Spleen (tissue), 11 donors: ENCODE measurements around the gene G6PC3. TPM values are rescaled to one million over a fixed set of nuclear protein-coding genes. Genes with fewer than 3 reads are reported as not detected.

Experiments used
- DNase-seq: peaks from one replicate; pipeline ENCODE4 v3.0.0-alpha.2; 2020
- H3K27ac ChIP-seq, 8 donors: fragments of 200-600 bp; sonication (generic) in 7 of 8; 1 replicate in 4 of 8; 2 replicates in 4 of 8; pipeline versions ENCODE4 v1.5.0 to v1.8.0; 2016 to 2021; ENCODE audit warnings: inconsistent platforms in 4 of 8, mild to moderate bottlenecking in 4 of 8, moderate library complexity in 1 of 8
- H3K27me3 ChIP-seq, 7 donors: fragments of 200-600 bp; sonication (generic) in 6 of 7; replicated peaks in 1 of 7; 1 replicate in 4 of 7; 2 replicates in 3 of 7; pipeline versions ENCODE4 v1.5.0 to v1.8.0; 2016 to 2021; ENCODE audit warnings: inconsistent platforms in 3 of 7, mild to moderate bottlenecking in 1 of 7
- H3K36me3 ChIP-seq, 6 donors: fragments of 200-600 bp; sonication (generic) in 5 of 6; 1 replicate in 4 of 6; 2 replicates in 2 of 6; pipeline versions ENCODE4 v1.5.0 to v1.8.0; 2016 to 2021; ENCODE audit warnings: inconsistent platforms in 2 of 6
- H3K4me1 ChIP-seq, 6 donors: fragments of 200-600 bp; sonication (generic) in 5 of 6; 1 replicate in 3 of 6; 2 replicates in 3 of 6; pipeline versions ENCODE4 v1.5.0 to v1.8.0; 2016 to 2021; ENCODE audit warnings: inconsistent platforms in 3 of 6
- H3K4me3 ChIP-seq, 8 donors: fragments of 200-600 bp; sonication (generic) in 7 of 8; 1 replicate in 4 of 8; 2 replicates in 4 of 8; pipeline versions ENCODE4 v1.5.0 to v1.8.0; 2016 to 2021; ENCODE audit warnings: inconsistent platforms in 4 of 8, mild to moderate bottlenecking in 4 of 8, moderate library complexity in 2 of 8
- H3K9me3 ChIP-seq, 8 donors: fragments of 200-600 bp; sonication (generic) in 7 of 8; 1 replicate in 4 of 8; 2 replicates in 4 of 8; pipeline versions ENCODE4 v1.5.0 to v1.8.0; 2016 to 2021; ENCODE audit warnings: inconsistent platforms in 4 of 8
- CTCF ChIP-seq, 11 experiments: fragments of 200-600 bp in 7 of 11; fragments of 450-650 bp in 4 of 11; sonication (generic) in 4 of 11; IDR thresholded peaks in 8 of 11; conservative IDR thresholded peaks in 3 of 11; 1 replicate in 7 of 11; 2 replicates in 4 of 11; pipeline versions ENCODE4 v1.4.0 to v1.8.0; 2016 to 2021; ENCODE audit warnings: antibody characterized with exemption in 11 of 11, inconsistent platforms in 4 of 11, mild to moderate bottlenecking in 1 of 11
- POLR2A ChIP-seq, 3 donors: fragments of 450-650 bp; IDR thresholded peaks; one replicate each; pipeline ENCODE4 v1.5.1; 2017; ENCODE audit warnings: antibody characterized with exemption in 3 of 3, mild to moderate bottlenecking in 1 of 3
- POLR2AphosphoS5 ChIP-seq, 3 donors: sonication (generic); formaldehyde crosslinking; IDR thresholded peaks; one replicate each; pipeline ENCODE4 v1.5.1; 2017; ENCODE audit warnings: antibody characterized with exemption in 3 of 3
- WGBS, 5 donors: extraction: QIAGEN DNeasy Blood & Tissue Kit in 3 of 5; methylation state at CpG; one replicate each; pipeline versions ENCODE4 v1.1.5 to v1.1.7; 2013 to 2018; 5-methylcytosine and 5-hydroxymethylcytosine counted together
- intact Hi-C: fragments of 100-400 bp; cut with DNase I; formaldehyde crosslinking; loops from one replicate; pipeline ENCODE4 v1.15.0; 2023; ENCODE audit warnings: low total_unique reads
- polyA plus RNA-seq, 3 donors: library from polyadenylated mRNA; stranded (reverse); fragments of 200-250 nt; gene quantifications; one replicate each; pipeline ENCODE4 v1.2.1, GENCODE V29; 2013
- total RNA-seq, 7 donors: library from RNA; depleted of rRNA in 3 of 7; stranded (reverse); fragments of >200 nt in 3 of 7; fragmentation: NEBNext Ultra II Directional in 4 of 7; extraction: Animal tissue kit (Norgen Biotek cat#: 25700) in 4 of 7; gene quantifications; one replicate each; pipeline versions ENCODE4 v1.1.0 to v1.2.1, GENCODE V29; 2016 to 2021
- donor health status: healthy with polysubstance abuse.
- donor health status: DM: no; HTN: no; CAD: no; lungs with moderate emphysema.
- donor health status: DM: no; HTN: no; CAD: no.
- donor health status: Bipolar disorder and iron deficiency.
- donor health status: healthy.
- donor health status: DM: no; HTN: no; CAD: no.
- donor health status: DM: yes; HTN: yes; CAD: no.

The G6PC3 gene
- total and polyA plus RNA-seq, 10 donors, result 24.9 to 49.2 (median 37.3) TPM

GRCh38 chr17:44024271-44024663 is 46.3 kb upstream of the G6PC3 start:
- TF ChIP-seq POLR2A (IDR thresholded peaks at IDR 0.05), result no peak
- no peak for TF ChIP-seq POLR2AphosphoS5 (IDR thresholded peaks at IDR 0.05)
- TF ChIP-seq CTCF (IDR thresholded peaks at IDR 0.05 in 8 of 11, conservative IDR thresholded peaks at IDR 0.05 in 3 of 11), result no peak
- intact Hi-C loops, result no loop called here

GRCh38 chr17:44024853-44025252 is 45.7 kb upstream of the G6PC3 start:
- 85 to 96% (median 91%) methylated on average over 4 of the region's 4 CpGs for WGBS, 5 donors

More at GRCh38 chr17:44024271-44024663, 46.3 kb upstream of the G6PC3 start:
- H3K27me3 ChIP-seq, result no peaks in the 10 kb centered on the region
- no peak for DNase-seq
- 81 to 100% (median 89%) methylated on average over 4 to 6 of the region's 6 CpGs for WGBS, 5 donors
- peaks cover 0 to 67% (median 8%) of the 10 kb centered on the region in 6 donors for H3K36me3 ChIP-seq
- no peak overlapping the region for H3K4me3 ChIP-seq
- no peaks in the 10 kb centered on the region for H3K9me3 ChIP-seq
- no peaks in the 10 kb centered on the region for H3K4me1 ChIP-seq
- H3K27ac ChIP-seq, result no peak overlapping the region

GRCh38 chr17:44029736-44030135 is 40.8 kb upstream of the G6PC3 start:
- Histone ChIP-seq H3K4me3 (no peak overlapping the region), H3K4me1 (peaks cover 0 to 11% (median 0%) of the 10 kb centered on the region in 6 donors), H3K9me3 (no peaks in the 10 kb centered on the region), H3K27ac (no peak overlapping the region), H3K27me3 (no peaks in the 10 kb centered on the region), H3K36me3 (peaks cover 0 to 81% (median 22%) of the 10 kb centered on the region in 6 donors)
- TF ChIP-seq CTCF (IDR thresholded peaks at IDR 0.05 in 8 of 11, conservative IDR thresholded peaks at IDR 0.05 in 3 of 11) (no peak), POLR2AphosphoS5 (IDR thresholded peaks at IDR 0.05) (no peak), POLR2A (IDR thresholded peaks at IDR 0.05) (no peak)
- no peak for DNase-seq
- intact Hi-C loops, result no loop called here
- 86 to 93% (median 91%) methylated on average over 5 of the region's 5 CpGs for WGBS, 5 donors

More at GRCh38 chr17:44024853-44025252, 45.7 kb upstream of the G6PC3 start:
- Histone ChIP-seq H3K9me3 (no peaks in the 10 kb centered on the region), H3K4me3 (no peak overlapping the region), H3K36me3 (peaks cover 0 to 70% (median 8%) of the 10 kb centered on the region in 6 donors), H3K4me1 (no peaks in the 10 kb centered on the region), H3K27ac (no peak overlapping the region), H3K27me3 (no peaks in the 10 kb centered on the region)
- TF ChIP-seq POLR2A (IDR thresholded peaks at IDR 0.05) (no peak), POLR2AphosphoS5 (IDR thresholded peaks at IDR 0.05) (no peak), CTCF (IDR thresholded peaks at IDR 0.05 in 8 of 11, conservative IDR thresholded peaks at IDR 0.05 in 3 of 11) (no peak)
- intact Hi-C loops, result no loop called here
- no peak for DNase-seq

GRCh38 chr17:44030482-44030881 is 40.1 kb upstream of the G6PC3 start:
- Histone ChIP-seq H3K9me3 (no peaks in the 10 kb centered on the region), H3K27me3 (no peaks in the 10 kb centered on the region), H3K36me3 (peaks cover 0 to 74% (median 22%) of the 10 kb centered on the region in 6 donors), H3K4me1 (peaks cover 0 to 11% (median 0%) of the 10 kb centered on the region in 6 donors), H3K4me3 (no peak overlapping the region), H3K27ac (no peak overlapping the region)
- DNase-seq, result no peak
- 88 to 96% (median 93%) methylated on average over 3 of the region's 3 CpGs for whole genome bisulfite sequencing, 5 donors
- intact Hi-C loops, result no loop called here
- no peak for TF ChIP-seq POLR2AphosphoS5 (IDR thresholded peaks at IDR 0.05)
- no peak for TF ChIP-seq CTCF (IDR thresholded peaks at IDR 0.05 in 8 of 11, conservative IDR thresholded peaks at IDR 0.05 in 3 of 11)
- no peak for TF ChIP-seq POLR2A (IDR thresholded peaks at IDR 0.05)
